NOMO-1 treated with dmso at 0.1 percent for 144 hours (cell line): ENCODE results near the gene TBC1D23.
"Not testable (repeated sequence)": the region's sequence is repeated elsewhere in the genome, so short reads cannot be mapped to it uniquely, and the experiment has no call there.

Source experiments
- DNase-seq: peaks from one replicate; lab custom pipeline; 2025; ENCODE audit not compliant: unreplicated experiment; lab: John Stamatoyannopoulos, UW

TBC1D23 gene

DNA sequence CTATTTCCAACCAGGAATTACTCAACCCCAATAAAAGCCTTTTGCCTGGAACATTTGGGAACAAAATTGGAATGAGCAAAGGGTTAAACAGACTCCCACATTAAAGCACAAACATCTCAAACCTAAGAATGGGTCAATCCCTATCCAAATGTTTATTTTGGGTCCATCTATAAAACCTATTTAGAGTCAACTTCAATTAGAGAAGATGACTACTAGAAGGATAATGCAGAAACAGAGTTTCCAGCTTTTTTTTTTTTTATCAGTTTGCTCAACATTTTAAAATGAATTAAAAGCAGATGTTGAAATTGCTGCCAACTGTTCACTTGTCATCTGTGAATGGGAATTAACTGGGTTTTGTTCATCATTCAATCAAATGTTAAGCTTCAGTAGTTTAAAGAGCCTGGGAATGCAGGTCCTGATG is 4.1 kb upstream of the TBC1D23 start:
- DNase-seq = no peak

DNA sequence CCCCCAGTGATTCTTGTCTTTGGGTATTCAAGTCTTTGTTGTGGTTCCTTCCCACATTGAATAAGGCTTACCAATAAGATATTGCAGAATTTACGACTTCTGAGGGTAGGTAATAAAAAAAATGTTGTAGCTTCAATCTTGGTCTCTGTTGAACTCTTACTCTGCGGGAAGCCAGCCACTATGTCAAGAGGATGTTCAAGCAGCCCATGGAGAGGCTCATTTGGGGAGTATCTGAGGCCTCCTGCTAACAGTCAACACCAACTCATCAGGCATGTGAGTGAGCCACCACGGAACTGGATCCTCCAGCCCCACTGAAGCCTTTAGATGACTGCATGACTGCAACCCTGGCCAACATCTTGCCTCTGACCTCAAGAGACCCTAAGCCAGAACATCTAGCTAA is 3.2 kb upstream of the TBC1D23 start:
- no peak for DNase-seq

DNA sequence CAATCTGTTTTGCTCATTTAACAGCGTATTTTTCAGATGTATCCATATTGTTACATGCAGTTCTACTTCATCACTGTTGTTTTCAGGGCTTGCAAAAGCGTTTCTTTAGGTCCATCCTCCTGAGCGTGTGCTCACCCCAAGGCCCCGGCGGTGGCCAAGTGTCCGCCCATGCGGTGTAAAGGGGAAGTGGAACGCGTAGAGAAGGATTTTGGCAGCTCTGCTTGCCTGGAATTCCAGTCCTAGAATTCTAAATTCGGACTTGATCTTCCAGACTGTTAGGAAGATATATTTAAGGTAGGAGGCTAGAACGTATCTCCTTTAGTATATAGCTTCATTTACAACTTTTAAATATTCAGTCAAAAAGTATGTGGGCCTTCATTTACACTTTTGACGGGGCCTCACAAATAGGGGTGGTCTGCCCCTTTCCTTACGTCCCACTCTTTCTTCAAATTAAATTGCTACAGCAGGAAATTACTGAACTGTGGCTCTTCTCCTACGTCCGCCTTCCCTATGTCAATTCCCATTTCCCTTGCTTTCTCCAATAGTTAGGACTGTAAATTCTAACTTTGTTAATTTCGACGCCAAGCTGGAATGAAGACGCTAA is 609 bp upstream of the TBC1D23 start:
- DNase-seq = no peak

DNA sequence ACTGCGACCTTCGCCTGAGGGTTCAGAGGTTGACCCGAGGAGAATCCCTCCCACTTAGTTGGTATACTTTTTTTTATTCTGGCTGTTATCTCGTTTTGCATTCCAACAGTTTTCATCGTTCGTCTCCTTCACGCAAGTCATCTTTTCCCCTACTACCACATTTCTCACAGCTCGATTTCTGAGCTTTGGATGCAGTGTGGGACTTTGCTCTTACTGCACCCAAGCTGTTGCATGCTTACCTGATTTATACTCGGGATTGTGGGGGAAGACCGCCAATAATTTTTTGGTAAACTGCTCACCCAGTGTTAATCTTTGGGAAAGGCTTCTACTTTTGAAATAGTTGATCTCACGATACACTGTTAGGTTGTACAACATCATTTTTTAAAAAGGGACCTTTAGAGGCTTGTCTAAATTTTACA is 702 bp downstream of the TBC1D23 start:
- DNase-seq = no peak

GRCh38 chr3:100262925-100263324 is 2.1 kb downstream of the TBC1D23 start:
- DNase-seq = not testable (repeated sequence)

GRCh38 chr3:100263583-100263982 is 2.8 kb downstream of the TBC1D23 start:
- DNase-seq = no peak

DNA sequence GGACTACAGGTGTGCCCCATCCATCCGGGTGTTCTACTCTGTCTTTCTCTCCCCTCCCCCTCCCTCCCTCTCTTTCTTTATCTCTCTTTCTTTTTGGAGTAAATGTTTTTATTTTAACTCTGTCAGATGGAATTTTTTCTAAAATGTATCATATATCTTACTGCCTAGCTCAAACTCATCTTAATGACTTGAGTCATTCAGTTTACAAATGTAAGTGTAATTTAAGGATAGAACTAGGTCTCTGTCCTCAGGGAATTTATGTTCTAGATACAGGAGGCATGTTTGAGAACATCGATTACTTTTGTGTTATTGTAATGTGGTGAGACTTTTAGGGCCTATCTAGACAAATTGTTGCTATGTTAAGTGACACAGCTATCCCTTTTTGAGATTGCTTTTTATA is 3.5 kb downstream of the TBC1D23 start:
- no peak for DNase-seq

DNA sequence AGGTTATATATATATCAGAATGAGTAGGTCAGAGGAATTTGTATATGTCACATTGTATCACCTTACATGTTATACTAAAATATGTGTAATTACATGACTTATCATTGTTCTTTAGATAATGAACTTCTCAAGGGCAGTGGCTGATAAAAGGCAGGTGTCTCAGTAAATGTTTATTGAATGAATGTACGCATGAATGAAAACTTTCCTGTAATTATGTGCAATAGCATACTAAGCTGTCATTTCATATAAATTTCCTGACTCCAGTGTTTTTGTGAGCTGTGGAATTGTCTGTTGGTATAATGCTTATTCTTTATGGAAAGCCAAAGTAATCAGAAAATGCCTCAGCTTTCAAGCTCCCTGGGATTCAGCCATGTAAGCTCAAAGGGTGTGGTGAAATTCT is 4.2 kb downstream of the TBC1D23 start:
- DNase-seq = no peak

GRCh38 chr3:100266531-100266930 is 5.7 kb downstream of the TBC1D23 start:
- no peak for DNase-seq

DNA sequence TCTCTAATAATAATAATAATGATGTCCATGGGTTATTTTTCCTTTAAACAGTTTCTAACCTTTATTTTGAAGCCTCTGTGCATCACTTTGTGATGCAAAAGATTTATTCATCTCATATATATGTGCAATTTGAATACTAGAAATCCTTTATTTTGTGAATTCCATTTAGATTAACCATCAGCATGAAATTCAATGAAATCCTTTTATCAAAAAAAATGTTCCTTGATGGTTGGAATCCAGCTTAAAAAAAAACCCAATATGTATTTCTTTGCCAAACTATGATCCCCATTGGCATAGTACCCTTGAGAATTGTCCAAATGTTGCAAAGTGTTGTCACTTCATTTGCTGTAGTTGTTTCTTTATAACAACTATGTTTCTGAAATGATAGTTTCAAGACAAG is 7.4 kb downstream of the TBC1D23 start:
- no peak for DNase-seq

DNA sequence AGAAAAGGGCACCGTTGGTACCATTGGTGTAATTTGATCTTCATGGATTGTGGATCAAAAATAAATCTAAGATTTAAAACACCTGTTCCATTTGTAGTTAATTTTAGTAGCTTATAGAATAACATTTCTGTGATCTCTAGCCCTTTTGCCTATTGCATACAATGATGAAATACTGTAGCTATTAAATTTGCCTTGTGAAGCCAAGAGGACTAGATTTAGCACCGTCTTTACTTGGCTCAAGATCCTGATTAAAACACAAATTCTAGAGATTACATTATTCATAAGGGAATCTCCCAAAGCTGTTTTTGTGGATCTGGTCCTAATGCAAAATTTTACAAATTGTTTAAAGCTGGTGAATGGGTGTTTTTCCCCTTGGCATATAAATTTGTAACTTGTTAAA is 8.2 kb downstream of the TBC1D23 start:
- DNase-seq = no peak

DNA sequence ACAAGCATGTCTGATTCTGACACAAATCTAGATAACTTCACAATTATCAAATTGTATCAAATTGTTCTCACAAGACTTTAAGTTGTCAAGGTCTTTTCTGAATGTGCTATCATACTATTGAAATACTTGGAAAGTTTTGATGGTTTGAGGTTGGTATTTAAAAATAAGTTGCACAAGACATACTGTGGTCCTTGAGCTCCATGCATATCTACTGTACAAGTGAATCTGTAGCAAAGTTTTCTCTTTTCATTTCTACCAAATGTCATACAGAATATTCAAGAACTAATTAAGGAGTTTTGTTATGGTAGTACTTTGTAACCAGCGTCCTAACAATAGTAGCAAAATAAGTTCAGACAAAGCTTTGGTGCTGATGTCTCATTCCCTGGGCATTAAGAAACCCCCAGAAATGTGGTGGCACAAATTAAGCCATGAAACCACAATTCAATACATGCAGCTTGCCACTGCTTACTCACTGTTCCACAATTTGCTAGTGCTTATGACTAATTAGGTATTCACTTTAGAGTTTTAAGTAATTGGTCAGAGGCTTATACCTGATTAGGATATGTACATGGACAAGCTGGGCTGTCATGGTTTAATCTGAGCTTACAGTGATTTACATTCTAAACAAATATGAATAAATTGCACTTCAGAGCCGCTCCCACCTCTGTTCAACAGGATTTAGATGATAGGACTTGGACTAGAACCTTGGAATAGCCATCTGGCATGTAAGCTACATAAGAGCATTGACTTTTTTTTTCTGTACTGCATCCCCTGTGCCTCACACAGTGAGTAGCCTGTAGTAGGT is 8.8 kb downstream of the TBC1D23 start:
- peak; percentile 26 for DNase-seq

DNA sequence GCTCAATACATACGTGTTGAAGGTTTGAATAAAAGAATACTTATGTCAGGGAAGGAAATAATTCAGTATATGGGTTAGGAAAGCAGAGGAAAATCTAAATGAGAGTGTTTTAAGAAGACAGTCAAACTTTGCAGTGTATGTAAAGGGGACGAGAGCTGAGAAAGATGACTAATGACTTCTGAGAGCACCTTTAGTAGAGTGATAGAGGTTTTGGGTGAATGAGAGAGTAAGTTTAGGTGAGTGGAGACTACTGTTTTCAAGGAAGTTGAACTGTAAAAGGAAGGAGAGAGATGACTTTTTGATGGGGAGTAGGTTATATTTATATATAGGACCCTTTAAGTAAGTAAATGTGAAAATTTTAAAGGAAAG is 9.4 kb downstream of the TBC1D23 start:
- DNase-seq = no peak

DNA sequence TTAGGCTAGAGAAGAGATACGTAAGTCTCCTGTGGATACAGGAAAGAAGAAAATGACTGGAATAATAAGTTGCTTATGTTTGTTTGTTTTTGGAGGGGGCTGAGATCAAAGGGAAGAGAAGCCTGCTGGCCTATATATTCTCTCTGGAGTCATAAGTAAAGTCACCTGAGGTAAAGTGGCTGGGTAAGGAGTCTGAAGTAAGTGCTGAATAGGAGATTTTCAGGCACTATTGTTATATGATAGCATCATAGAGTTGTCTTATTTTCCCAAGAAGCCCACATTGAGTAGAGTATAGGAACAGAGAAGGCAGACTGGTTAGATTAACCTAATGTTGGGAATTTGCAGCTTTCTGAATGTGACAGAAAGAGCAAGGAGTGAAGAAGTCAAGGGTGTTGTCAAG is 10.7 kb downstream of the TBC1D23 start:
- DNase-seq = no peak

- not testable (repeated sequence) for DNase-seq
Observed at GRCh38 chr3:100272797-100273611, 12.2 kb downstream of the TBC1D23 start.

GRCh38 chr3:100274361-100274760 is 13.6 kb downstream of the TBC1D23 start:
- DNase-seq = no peak

DNA sequence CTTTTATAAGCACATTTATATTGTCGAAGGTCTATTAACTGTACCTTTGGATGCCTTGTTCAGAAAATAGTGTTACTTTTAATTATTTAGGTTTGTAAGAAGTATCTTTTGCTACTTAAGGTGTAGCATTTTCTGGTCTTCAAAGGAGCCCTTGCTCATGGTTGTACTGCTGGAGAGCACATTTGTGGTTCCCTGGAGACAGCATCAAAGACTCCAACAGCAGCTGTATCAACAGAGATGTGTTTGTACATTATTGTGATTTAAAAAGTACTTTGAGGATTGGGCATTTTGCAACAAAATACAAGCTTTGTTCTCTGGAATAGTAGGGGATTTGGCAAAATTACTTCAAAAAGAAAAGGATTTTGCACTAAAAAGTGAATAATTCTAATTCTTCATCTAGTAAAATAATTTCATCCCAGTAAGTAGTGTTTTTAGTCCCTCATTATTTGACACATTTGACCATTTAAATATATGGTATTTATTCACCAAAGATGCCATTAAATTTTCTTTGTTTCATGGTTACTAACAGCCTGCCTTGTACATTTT is 16.5 kb downstream of the TBC1D23 start:
- no peak for DNase-seq

DNA sequence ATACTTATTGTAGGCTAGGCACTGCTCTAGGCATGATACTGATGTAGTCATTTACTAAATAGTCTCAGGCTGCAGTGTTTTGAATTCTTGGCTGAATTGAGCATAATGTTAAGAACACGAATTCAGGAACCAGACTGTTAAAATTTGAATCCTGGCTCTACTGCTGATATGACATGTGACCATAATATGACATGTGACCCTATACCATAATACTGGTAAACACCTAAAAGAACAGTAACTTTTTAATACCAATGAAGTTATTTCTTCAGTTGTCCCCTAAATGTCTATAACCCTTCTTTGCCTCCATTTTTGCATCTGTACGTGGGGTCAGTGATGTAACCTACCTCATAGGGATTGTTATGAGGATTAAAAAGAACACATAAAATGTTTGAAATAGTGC is 18.1 kb downstream of the TBC1D23 start:
- DNase-seq = no peak

GRCh38 chr3:100288288-100288894 is 27.6 kb downstream of the TBC1D23 start:
- DNase-seq = no peak

- peak; percentile 1 for DNase-seq
Observed at GRCh38 chr3:100289339-100289738, 28.5 kb downstream of the TBC1D23 start.

GRCh38 chr3:100295089-100295488 is 34.3 kb downstream of the TBC1D23 start:
- DNase-seq = no peak
